ENCODE measurements around the gene CELF1.

DNA sequence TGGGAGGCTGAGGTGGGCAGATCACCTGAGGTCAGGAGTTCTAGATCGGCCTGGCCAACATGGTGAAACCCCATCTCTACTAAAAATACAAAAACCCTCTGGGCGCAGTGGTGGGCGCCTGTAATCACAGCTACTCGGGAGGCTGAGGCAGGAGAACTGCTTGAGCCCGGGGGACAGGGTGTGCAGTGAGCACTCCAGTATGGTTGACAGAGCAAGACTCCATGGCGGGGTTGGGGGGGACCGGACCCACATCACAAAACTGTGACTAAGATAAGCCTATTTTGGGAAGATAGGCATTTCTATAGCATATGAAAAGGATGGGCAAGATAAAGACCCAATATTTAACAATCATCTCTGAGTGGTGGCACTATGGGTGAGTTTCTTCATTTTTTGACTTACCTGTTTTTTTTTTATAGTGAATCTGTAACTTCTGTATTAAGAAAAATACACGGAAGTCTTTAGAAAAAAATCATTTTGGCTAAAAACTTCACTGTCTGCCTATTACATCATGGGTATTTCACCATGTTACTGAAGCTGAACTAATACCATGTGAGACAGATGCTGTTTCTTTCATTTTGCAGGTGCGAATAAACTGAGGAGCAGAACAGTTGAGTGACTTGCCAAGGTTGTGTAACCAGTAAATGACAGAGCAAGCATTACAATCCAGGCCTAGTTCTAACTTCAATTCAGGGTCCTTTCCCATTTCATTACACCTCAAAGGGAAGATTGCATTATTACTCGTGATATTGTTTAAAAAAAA, 2.5 kb downstream of the CELF1 start:
- TF ChIP-seq CTCF (IDR thresholded peaks at IDR 0.05; ENCODE audit: poor library complexity): no peak
- no peak for TF ChIP-seq EZH2phosphoT487 (IDR thresholded peaks at IDR 0.05; ENCODE audit: low read depth, severe bottlenecking, unreplicated experiment)
- TF ChIP-seq EZH2 (IDR thresholded peaks at IDR 0.05; ENCODE audit: borderline replicate concordance): no peak

All from hepatocyte (in vitro differentiated cells).